Endothelial cell (in vitro differentiated cells): Measurements from ENCODE around the gene KCNQ2. TPM values are rescaled to one million over a fixed set of nuclear protein-coding genes. Genes with fewer than 3 reads are reported as not detected.

Experiments used
- DNase-seq: peaks from one replicate; pipeline ENCODE4 v3.0.0; 2021; ENCODE audit warnings: low spot score
- H3K27ac Mint-ChIP-seq: one replicate; pipeline ENCODE4 v1.8.0; 2021; ENCODE audit warnings: mixed read lengths, inconsistent platforms; ENCODE audit not compliant: unreplicated experiment
- H3K27me3 Mint-ChIP-seq: one replicate; pipeline ENCODE4 v1.8.0; 2021; ENCODE audit warnings: mild to moderate bottlenecking, moderate library complexity, mixed read lengths, inconsistent platforms; ENCODE audit not compliant: unreplicated experiment
- H3K36me3 Mint-ChIP-seq: one replicate; pipeline ENCODE4 v1.8.0; 2021; ENCODE audit warnings: mild to moderate bottlenecking, low read depth, mixed read lengths, inconsistent platforms; ENCODE audit not compliant: unreplicated experiment
- H3K4me1 Mint-ChIP-seq: one replicate; pipeline ENCODE4 v1.8.0; 2021; ENCODE audit warnings: mild to moderate bottlenecking, mixed read lengths, inconsistent platforms; ENCODE audit not compliant: unreplicated experiment
- H3K4me3 Mint-ChIP-seq: one replicate; pipeline ENCODE4 v1.8.0; 2021; ENCODE audit warnings: mild to moderate bottlenecking, mixed read lengths, inconsistent platforms; ENCODE audit not compliant: unreplicated experiment
- H3K9me3 Mint-ChIP-seq: one replicate; pipeline ENCODE4 v1.8.0; 2021; ENCODE audit warnings: mixed read lengths, inconsistent platforms; ENCODE audit not compliant: unreplicated experiment
- CTCF ChIP-seq: fragments of 200-600 bp; sonication (generic); IDR thresholded peaks from one replicate; pipeline ENCODE4 v1.5.0; 2021; ENCODE audit warnings: antibody characterized with exemption; ENCODE audit not compliant: unreplicated experiment
- total RNA-seq: library from RNA; stranded (reverse); fragmentation: NEBNext Ultra II Directional; extraction: Animal tissue kit (Norgen Biotek cat#: 25700); gene quantifications from one replicate; pipeline ENCODE4 v1.2.1, GENCODE V29; 2021; ENCODE audit not compliant: unreplicated experiment

KCNQ2 gene
- total RNA-seq, 1 donor from 2014 or later, result 3.2 TPM

- TF ChIP-seq CTCF, result no peak
- no peaks in the 10 kb centered on the region for H3K9me3 Mint-ChIP-seq
- no peak overlapping the region for H3K4me3 Mint-ChIP-seq
- H3K27me3 Mint-ChIP-seq, result peaks cover 8% of the 10 kb centered on the region
- H3K4me1 Mint-ChIP-seq, result no peaks in the 10 kb centered on the region
- H3K27ac Mint-ChIP-seq, result no peak overlapping the region
- peaks cover 14% of the 10 kb centered on the region for H3K36me3 Mint-ChIP-seq
- DNase-seq, result no peak
Measured at GRCh38 chr20:63487781-63488241, 15.4 kb upstream of the KCNQ2 start.

GRCh38 chr20:63487116-63487764 lies 14.8 kb upstream of the KCNQ2 start:
- Mint-ChIP-seq H3K27ac (no peak overlapping the region), H3K27me3 (peaks cover 9% of the 10 kb centered on the region), H3K4me1 (no peaks in the 10 kb centered on the region), H3K4me3 (no peak overlapping the region), H3K9me3 (no peaks in the 10 kb centered on the region), H3K36me3 (peaks cover 8% of the 10 kb centered on the region)
- TF ChIP-seq CTCF, result no peak
- no peak for DNase-seq

- TF ChIP-seq CTCF, result no peak
- no peak overlapping the region for H3K4me3 Mint-ChIP-seq
- peak overlapping the region; percentile 74 for H3K27ac Mint-ChIP-seq
- no peaks in the 10 kb centered on the region for H3K36me3 Mint-ChIP-seq
- H3K9me3 Mint-ChIP-seq, result no peaks in the 10 kb centered on the region
- DNase-seq, result no peak
- peaks cover 4% of the 10 kb centered on the region for H3K27me3 Mint-ChIP-seq
- no peaks in the 10 kb centered on the region for H3K4me1 Mint-ChIP-seq
Measured at GRCh38 chr20:63486300-63486855, 13.9 kb upstream of the KCNQ2 start.

- Mint-ChIP-seq H3K36me3 (no peaks in the 10 kb centered on the region), H3K27ac (no peak overlapping the region), H3K27me3 (peaks cover 5% of the 10 kb centered on the region), H3K9me3 (no peaks in the 10 kb centered on the region), H3K4me1 (no peaks in the 10 kb centered on the region), H3K4me3 (no peak overlapping the region)
- TF ChIP-seq CTCF, result no peak
- no peak for DNase-seq
Measured at GRCh38 chr20:63484651-63485403, 12.4 kb upstream of the KCNQ2 start.

- no peak for DNase-seq
- H3K27ac Mint-ChIP-seq, result no peak overlapping the region
- H3K36me3 Mint-ChIP-seq, result no peaks in the 10 kb centered on the region
- no peaks in the 10 kb centered on the region for H3K4me1 Mint-ChIP-seq
- no peak overlapping the region for H3K4me3 Mint-ChIP-seq
- H3K27me3 Mint-ChIP-seq, result peaks cover 5% of the 10 kb centered on the region
- H3K9me3 Mint-ChIP-seq, result no peaks in the 10 kb centered on the region
- TF ChIP-seq CTCF, result no peak
Measured at GRCh38 chr20:63484236-63484635, 11.8 kb upstream of the KCNQ2 start.
